Measurements from ENCODE around the gene WASF2.

WASF2 gene

GRCh38 chr1:27372022-27372807 is 117.8 kb downstream of the WASF2 start:
- DNase-seq, result no peak

GRCh38 chr1:27368869-27369582 is 120.9 kb downstream of the WASF2 start:
- DNase-seq, result no peak

- no peak for DNase-seq
Measured at GRCh38 chr1:27367160-27367650, 122.8 kb downstream of the WASF2 start.

- DNase-seq, result peak; percentile 73
Measured at GRCh38 chr1:27366411-27367159, 123.4 kb downstream of the WASF2 start, which contains the start of gene MAP3K6. Gene MAP3K6, minus strand, starts transcription at chr1:27366961. Its CDS starts 364 bp downstream, at chr1:27366597.

- DNase-seq, result peak; percentile 82
Measured at GRCh38 chr1:27366113-27366410, 123.9 kb downstream of the WASF2 start.

- DNase-seq, result peak; percentile 88
Measured at GRCh38 chr1:27365372-27366112, 124.4 kb downstream of the WASF2 start.

GRCh38 chr1:27364696-27365371 is 125.1 kb downstream of the WASF2 start:
- no peak for DNase-seq

GRCh38 chr1:27363766-27364695 is 125.9 kb downstream of the WASF2 start:
- no peak for DNase-seq

- no peak for DNase-seq
Measured at GRCh38 chr1:27361553-27361952, 128.4 kb downstream of the WASF2 start.

- DNase-seq, result no peak
Measured at GRCh38 chr1:27361044-27361402, 128.9 kb downstream of the WASF2 start.

GRCh38 chr1:27360159-27361043 is 129.6 kb downstream of the WASF2 start:
- DNase-seq, result no peak

GRCh38 chr1:27359822-27360158 is 130.2 kb downstream of the WASF2 start:
- no peak for DNase-seq

- no peak for DNase-seq
Measured at GRCh38 chr1:27358928-27359313, 131.0 kb downstream of the WASF2 start.

GRCh38 chr1:27358038-27358927 is 131.7 kb downstream of the WASF2 start:
- DNase-seq, result no peak

GRCh38 chr1:27357281-27358037 is 132.5 kb downstream of the WASF2 start:
- peak; percentile 52 for DNase-seq

GRCh38 chr1:27356619-27357280 is 133.2 kb downstream of the WASF2 start:
- no peak for DNase-seq

GRCh38 chr1:27356277-27356618 is 133.7 kb downstream of the WASF2 start:
- no peak for DNase-seq

- no peak for DNase-seq
Measured at GRCh38 chr1:27355683-27356082, 134.3 kb downstream of the WASF2 start.
